Brain pericyte (primary cell): ENCODE data around the gene ERN1.
"Not testable (repeated sequence)": the region's sequence is repeated elsewhere in the genome, so short reads cannot be mapped to it uniquely, and the experiment has no call there.

Source experiments
- DNase-seq: peaks from one replicate; pipeline ENCODE4 v3.0.0-alpha.2; 2012; ENCODE audit warnings: low read depth, low spot score

The ERN1 gene

GRCh38 chr17:64135000-64135399 is 5.1 kb upstream of the ERN1 start:
- no peak for DNase-seq

DNA sequence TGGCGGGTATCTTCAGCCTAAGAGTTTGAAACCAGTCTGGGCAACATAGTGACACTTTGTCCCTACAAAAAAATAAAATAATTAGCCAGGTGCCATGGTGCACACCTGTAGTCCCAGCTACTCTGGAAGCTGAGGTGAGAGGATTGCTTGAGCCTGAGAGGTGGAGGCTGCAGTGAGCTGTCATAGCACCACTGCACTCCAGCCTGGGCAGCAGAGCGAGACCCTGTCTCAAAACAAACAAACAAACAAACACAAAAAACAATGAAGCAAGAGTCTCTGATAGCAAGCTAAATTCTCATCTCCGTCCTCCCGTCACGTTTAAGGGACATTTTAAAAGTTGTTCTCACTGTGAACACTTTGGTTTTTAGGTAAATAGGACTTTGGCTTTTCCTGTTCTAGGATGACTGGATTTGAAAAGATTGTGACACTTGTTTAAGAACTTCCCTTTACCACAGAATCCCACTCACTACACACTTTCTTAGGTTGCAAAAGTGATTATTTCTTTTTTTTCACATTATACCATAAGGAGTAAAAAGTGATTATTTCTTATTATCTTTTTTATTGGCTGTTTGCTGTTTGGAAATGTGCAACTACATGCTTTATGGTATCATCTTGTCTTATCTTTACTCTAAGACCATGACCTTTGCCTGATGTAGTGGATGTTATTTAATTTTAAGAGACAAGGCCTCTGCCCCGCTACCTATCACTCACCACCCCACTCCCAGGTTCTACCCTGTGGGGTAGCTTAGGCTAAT is 4.4 kb upstream of the ERN1 start:
- DNase-seq, result no peak

DNA sequence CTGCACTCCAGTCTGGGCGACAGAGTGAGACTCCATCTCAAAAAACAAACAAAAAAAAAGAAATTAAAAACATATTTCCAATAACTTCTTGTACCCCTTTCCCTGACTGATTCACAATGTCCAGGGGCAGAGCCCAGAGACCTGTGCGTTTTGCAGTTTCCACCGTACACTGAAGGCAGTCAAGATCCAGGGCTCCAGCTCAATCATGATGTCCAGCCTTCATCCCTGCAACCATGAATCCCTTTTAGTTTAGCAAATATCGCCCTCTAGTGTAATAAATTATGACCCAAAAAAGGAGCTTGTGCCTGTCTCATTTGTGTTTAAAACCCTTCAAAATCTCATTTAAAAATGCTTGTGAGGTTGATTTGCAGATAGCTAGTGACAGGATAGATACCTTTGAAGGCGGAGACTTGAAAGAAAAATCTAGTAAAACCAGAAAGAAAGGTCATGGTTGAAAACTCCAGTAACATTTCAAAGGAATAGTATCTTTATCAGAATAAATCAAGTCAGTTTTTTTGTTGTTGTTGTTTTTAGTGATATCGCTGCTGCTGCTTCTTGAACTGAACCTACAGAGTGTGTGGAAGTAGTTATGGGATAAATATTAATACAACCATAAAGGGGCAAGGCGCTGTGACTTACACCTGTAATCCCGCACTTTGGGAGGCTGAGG is 3.7 kb upstream of the ERN1 start:
- no peak for DNase-seq

GRCh38 chr17:64131606-64132270 is 1.8 kb upstream of the ERN1 start:
- no peak for DNase-seq

GRCh38 chr17:64130559-64131001 is 636 bp upstream of the ERN1 start:
- no peak for DNase-seq

- DNase-seq, result no peak
Measured at GRCh38 chr17:64129515-64129764, 504 bp downstream of the ERN1 start.

- no peak for DNase-seq
Measured at GRCh38 chr17:64128787-64129514, 993 bp downstream of the ERN1 start.

- no peak for DNase-seq
Measured at GRCh38 chr17:64126918-64127317, 3.0 kb downstream of the ERN1 start.

DNA sequence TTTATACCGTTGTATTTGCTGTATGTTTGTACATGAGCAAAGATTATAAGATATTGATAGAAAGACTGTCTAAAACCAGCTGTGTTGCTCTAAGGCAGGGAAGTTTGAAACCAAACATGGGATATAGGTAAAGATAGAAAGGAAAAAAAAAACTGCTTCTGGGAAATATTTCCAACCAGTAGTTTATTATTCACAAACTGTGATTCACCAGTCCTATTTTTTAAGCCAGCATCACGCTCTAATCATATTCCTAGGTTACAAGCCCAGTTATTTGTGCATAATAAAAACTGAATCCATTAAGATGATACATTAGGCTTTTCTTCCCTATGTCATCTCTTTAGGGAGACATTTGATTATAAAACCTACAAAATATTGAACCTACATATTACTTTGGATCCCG is 4.0 kb downstream of the ERN1 start:
- no peak for DNase-seq

DNA sequence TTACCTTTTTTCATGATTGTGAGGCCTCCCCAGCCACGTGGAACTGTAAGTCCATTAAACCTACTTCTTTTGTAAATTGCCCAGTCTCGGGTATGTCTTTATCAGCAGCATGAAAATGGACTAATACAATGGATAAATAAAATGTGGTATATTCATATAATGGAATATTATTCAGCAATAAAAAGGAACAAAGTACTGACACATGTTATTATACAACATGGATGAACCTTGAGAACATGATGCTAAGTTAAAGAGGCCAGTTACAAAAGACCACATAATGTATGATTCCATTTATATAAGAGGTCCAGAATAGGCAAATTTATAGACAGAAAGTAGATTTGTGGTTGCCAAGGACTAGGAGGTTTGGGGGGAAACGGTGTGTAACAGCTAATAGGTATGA is 5.3 kb downstream of the ERN1 start:
- no peak for DNase-seq

GRCh38 chr17:64123114-64123513 is 6.8 kb downstream of the ERN1 start:
- DNase-seq, result no peak

GRCh38 chr17:64120972-64121786 is 8.8 kb downstream of the ERN1 start:
- DNase-seq, result not testable (repeated sequence)

- no peak for DNase-seq
Measured at GRCh38 chr17:64120159-64120810, 9.7 kb downstream of the ERN1 start.

- DNase-seq, result no peak
Measured at GRCh38 chr17:64117981-64118979, 11.7 kb downstream of the ERN1 start.

GRCh38 chr17:64115822-64116534 is 14.0 kb downstream of the ERN1 start:
- no peak for DNase-seq

GRCh38 chr17:64115043-64115698 is 14.8 kb downstream of the ERN1 start:
- DNase-seq, result no peak

DNA sequence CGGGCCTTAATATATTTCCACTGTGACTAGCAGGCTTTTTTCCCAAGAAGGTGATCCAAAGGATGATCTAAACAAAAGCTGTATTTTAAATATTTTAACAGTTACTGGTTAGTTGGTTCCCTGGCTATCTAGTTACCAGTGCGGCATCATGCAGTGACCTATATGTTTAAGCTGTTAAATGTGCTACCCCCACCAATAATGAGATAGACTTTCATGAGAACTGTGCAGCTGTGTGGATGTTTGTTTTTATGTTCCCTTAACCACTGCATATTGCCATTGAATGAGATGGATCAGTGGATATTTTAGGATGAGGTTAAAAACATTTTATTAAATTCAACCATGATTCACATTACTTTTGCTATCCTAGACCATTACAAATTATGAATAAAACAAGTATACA is 16.9 kb downstream of the ERN1 start:
- no peak for DNase-seq

DNA sequence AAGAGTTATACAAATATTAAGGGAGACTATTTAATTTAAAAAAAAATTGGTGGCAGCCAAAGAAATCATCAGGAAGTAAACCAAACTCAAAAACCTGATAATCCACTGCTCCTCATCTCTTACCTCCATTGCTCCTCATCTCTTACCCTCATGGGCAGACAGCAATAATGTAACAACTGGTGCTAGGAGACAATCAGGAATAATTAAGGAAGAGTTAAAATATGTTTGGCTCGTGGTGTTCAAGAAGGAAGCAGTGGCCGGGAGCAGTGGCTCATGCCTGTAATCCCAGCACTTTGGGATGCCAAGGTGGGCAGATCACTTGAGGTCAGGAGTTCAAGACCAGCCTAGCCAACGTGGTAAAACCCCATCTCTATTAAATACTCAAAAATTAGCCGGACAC is 18.1 kb downstream of the ERN1 start:
- DNase-seq, result no peak
